Activated effector memory CD4-positive, alpha-beta T cell treated with Interleukin-2 at 50 U/mL for 16 hours (primary cell): ENCODE results near the gene ANKRD63.

Experiments
- DNase-seq: peaks from one replicate; pipeline ENCODE4 v3.0.0-alpha.2; 2020

The ANKRD63 gene

GRCh38 chr15:40282869-40283614 is at the start of gene ANKRD63:
Gene ANKRD63, minus strand, starts transcription at chr15:40283064. Its CDS starts 478 bp downstream, at chr15:40282586.
- peak; percentile 18 for DNase-seq

- DNase-seq: no peak
Measured at GRCh38 chr15:40332113-40332781, 49.4 kb upstream of the ANKRD63 start.

- DNase-seq: no peak
Measured at GRCh38 chr15:40331637-40332036, 48.8 kb upstream of the ANKRD63 start.

- DNase-seq: no peak
Measured at GRCh38 chr15:40331026-40331425, 48.2 kb upstream of the ANKRD63 start.

DNA sequence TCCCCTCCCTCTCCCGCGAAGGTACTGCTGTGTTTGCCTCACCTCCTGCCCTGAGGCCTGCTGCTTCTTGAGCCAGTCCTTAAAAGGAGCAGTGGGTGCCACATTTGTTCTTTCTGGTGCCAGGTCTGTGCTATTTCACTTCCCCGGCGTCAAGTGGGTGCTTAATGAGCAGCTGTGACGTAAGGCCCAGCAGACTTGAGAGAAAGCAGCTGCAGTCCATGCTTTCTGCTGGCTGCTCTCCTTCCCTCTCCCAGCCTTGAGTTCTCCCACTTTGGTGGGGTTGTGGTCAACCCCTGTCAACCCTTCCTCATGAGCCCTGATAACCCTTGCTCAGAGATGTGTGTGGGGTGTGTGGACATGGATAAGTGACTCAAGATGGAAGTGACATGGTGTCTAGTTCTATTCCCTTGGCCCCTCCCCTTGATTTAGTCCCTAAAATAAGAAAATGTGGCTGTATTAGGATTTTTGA is 47.5 kb upstream of the ANKRD63 start:
- no peak for DNase-seq

DNA sequence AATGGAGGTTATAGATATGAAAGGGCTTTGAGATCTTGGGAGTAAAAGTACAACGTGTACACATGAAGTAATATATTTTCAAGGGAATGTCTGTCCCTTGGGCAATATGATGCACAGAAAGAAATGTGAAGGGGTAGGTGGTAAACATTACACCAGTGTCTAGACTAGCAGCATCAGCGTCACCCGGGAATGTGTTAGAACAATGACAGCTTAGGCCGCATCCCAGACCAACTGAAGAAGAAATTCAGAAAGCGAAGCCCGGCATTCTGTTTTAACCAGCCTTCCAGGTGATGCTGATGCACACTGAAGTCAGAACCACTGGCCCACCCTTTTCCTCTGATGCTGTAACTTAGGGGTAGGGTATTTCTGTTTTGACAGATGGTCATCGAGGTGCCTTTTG is 46.9 kb upstream of the ANKRD63 start:
- DNase-seq: no peak

- no peak for DNase-seq
Measured at GRCh38 chr15:40328751-40329150, 45.9 kb upstream of the ANKRD63 start.

DNA sequence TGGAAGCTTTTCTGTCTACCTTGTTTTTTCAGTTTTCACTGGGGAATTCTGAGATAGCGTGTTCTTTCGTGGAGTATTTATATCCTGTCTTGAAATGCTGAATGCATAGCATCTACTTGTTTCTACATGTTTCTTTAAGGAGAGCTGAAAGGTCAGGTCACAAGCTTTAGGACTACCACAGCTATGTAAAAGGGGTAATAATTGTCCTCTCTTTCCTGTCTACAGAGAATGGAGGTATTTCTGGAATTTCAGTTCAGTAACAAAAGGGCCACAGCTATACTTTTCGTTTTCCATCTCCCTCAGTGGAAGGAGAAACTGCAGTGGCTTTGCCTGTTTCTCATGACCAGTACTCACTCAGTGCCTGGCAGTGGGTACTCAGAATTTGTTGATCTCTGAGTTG is 45.3 kb upstream of the ANKRD63 start:
- no peak for DNase-seq

DNA sequence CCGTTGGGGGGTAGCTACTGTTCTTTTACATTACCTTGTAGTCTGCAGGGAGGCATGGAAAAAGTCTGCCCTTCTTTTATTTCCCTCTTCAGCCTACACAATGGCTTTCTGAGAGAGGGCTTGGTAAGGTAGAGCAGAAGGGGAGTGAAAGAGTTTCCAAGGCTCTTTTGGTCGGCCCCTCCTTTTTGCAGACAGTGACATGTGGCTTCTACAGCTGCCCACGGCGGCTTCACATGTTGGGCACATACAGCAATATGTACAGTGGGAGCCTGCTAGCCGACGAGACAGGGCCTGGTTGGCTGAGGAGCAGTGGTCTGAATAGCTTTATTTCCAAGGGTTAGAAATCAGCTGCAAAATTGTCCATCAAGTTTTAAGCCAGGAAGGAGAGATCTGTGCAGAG is 44.6 kb upstream of the ANKRD63 start:
- DNase-seq: no peak

DNA sequence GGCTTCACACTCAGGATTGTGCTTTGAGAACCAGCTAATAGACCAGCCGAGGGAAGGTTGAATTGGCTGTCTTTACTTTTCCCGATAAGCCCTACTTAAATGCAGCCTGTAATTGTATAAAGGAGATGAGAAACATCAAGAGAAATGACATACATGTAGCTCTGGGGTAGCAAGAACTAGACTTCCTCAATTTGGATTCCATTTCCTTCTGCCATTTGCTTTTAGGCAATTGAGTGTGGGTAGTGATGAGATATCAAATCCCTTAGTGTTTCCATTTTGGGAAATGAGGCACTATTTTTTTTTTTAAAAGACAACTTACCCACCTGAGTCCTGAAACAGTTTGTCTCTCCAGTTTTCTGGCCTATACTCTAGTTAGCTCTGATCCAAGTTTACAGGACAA is 42.8 kb upstream of the ANKRD63 start:
- DNase-seq: no peak

DNA sequence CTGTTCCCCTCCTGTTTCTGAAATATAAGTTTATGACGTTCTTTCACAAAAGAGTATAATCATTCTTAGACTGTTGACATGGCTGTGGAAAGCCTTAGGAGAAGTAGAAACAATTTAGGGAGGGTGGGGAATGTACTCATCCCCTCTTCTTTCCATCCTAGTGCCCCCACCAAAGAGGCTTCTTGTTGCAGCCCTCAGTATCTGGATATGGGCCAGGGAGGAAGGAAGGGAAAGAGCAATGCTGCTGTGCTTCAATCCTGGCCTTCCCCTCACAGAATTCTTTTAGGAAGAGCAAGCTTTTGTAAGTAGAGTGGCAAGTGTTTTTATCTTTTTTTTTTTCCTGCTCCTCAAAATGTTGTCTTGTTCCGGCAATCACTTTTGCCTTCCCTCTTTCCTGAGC is 42.3 kb upstream of the ANKRD63 start:
- DNase-seq: no peak

- DNase-seq: no peak
Measured at GRCh38 chr15:40323953-40324937, 41.4 kb upstream of the ANKRD63 start.

- DNase-seq: peak; percentile 84
Measured at GRCh38 chr15:40323239-40323952, 40.5 kb upstream of the ANKRD63 start, which contains the start of gene INAFM2. Gene INAFM2, plus strand, starts transcription at chr15:40323692. Its CDS starts 364 bp downstream, at chr15:40324056.

DNA sequence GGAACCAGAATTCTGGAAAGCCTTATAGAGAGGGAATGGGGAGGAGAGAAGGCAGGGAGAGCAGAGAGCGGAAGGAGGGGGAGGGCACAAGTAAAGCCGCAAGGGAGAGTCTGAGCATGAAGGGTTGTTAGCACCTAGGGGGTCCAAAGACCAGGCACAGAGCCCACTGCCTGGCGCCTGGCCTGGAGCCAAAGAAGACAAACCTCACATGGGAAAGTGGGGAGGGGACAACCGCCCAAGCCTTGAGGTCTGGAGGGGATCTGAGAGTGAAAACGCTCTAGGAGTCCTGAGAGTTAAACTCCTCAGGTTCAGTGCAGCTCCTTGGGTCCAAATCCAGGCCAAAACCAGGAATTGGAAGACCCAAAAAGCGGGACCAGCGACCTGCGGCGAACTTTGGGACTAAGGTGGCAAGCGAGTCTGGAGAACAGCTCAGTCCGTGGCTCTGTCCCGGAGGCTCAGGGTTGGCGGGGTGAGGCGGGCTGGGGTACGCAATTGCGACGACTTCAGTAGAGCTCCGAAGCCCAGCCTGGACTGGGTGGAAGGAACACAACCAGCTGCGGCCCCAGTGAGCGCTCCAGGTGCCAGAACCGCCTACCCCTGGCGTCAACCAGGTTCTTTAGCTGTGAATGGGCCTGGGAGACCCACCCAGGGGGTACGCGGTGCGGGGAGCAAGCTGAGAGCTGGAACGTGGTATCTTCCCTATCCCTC is 39.8 kb upstream of the ANKRD63 start:
- no peak for DNase-seq

DNA sequence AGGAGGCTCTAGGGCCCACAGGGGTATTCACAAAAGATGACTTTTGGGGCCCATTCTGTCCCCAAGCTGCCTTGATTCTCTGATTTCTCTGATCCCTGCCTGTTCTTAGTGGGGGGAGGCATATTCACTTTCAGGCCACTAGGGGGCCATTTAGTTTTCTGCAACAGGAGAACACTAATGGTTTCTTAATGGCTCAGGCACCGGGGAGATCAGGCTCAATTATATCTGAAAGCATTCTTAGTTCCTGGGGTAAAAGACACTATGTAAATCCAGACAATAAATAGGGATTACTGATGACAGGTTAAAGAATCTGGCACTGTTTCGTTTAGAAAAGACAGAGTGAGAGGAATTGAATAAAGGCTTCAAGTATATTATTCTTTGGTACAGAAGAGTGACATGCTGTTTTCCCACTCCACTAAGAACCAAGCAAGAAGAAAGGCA is 38.1 kb upstream of the ANKRD63 start:
- DNase-seq: peak; percentile 22

DNA sequence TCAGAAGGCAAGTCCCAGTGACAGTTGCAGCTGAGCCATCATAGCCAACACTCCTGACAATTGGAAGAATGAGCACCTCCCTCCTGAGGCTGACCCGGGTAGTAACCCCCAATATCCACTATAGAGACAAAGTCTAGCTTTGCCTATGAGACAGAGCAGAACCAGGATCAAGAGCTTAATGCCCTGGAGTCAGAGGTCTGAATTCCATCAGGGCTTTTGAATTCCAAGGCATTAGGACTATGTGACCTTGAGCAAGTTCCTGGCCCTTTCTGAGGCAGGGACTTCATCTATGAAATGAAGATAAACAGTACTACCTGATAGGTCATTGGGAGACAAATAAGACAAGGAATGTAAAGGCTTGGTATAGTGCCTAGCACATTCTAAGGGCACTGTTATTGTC is 37.5 kb upstream of the ANKRD63 start:
- DNase-seq: no peak

DNA sequence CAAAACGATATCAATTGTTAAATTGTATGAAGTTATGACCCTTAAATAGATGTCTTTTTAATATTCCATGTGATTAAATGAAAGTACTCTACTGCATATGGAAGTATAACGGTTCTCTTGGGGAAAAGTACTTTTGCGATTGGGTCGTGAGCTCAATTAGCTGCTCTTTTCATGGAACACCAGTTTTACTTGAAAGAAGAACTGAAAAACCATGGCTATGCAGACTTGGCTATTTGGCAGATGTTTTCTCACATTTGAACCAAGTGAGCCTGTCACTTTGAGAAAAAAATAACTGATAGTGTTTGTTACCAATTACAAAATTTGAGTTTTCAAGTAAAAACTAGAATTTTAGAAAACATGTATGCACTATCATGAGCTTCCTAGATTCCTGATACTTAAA is 34.7 kb upstream of the ANKRD63 start:
- DNase-seq: no peak

DNA sequence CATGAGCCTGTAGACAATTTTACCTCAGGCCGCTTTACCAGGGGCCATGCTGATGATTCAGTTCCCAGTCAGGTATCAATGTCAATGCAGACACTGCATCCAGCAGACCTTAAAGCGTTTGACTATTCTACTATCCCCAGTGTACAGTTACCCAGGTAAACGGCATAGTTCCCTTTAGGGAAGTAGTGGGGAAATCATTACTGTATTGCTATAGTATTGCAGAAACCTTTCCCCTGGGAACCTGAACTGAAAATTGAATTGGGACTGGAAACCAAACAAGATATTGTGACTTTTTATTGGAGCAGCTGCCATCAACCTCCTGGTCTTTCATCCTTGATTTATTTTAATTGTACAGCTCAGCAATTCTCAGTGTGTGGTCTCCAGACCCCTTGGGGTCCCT is 34.1 kb upstream of the ANKRD63 start:
- no peak for DNase-seq

DNA sequence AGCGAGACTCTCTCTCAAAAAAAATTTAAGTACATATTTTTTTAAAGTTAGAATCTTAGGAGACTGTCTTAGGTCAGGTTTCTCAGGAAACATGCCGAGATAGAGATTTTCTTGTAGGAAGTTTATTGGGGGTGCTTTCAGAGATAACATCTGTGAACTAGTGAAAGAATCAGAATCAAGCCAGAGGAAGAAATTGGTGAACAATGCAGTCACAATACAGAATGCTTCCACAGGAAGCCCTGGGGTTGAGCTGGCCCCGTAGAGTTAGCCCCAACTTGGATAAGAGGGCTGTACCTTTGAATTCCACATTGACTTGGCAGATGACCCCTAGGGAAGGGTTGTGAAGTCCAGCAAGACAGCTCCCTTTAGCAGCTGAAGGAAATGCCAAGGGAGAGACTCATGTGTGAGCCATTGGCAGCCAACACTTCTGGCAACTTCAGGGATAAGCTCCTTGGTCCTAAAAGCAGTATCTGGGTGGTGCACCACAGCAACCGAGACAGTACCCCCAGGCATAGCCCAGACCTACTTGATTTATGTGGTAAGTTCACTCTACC is 31.9 kb upstream of the ANKRD63 start:
- DNase-seq: no peak

GRCh38 chr15:40313531-40314398 is 30.9 kb upstream of the ANKRD63 start:
- DNase-seq: no peak
